ENCODE data around the gene OR11H6. TPM values are rescaled to one million over a fixed set of nuclear protein-coding genes. Genes with fewer than 3 reads are reported as not detected.
"Not testable (repeated sequence)": the region's sequence is repeated elsewhere in the genome, so short reads cannot be mapped to it uniquely, and the experiment has no call there.

Gene OR11H6
- total RNA-seq, 1 donor from 2014 or later, result not detected

DNA sequence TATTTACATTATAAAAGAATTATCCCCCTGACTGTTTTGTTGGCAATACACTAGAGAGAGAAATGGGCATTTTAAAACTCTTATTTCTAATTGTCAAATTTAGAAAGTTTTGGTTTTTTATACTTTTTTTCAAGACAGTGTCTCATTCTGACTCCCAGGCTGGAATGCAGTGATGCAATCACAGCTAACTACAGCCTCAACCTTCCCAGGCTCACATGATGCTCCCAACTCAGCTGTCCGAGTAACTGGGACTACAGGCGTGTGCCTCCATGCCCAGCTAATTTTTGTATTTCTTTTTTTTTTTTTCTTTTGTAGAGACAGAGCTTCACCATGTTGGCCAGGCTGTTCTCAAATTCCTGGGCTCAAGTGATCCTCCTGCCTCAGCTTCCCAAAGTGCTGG is 8.3 kb upstream of the OR11H6 start:
- Histone ChIP-seq H3K27ac (no peak overlapping the region), H3K27me3 (ENCODE audit: low read depth) (no peaks in the 10 kb centered on the region), H3K4me1 (no peaks in the 10 kb centered on the region), H3K9me3 (no peaks in the 10 kb centered on the region), H3K36me3 (no peaks in the 10 kb centered on the region), H3K4me3 (no peak overlapping the region)
- DNase-seq (no peak), ATAC-seq (no peak)
- intact Hi-C loops (cut with DNase I), result no loop called here
- TF ChIP-seq, protein P1, sequence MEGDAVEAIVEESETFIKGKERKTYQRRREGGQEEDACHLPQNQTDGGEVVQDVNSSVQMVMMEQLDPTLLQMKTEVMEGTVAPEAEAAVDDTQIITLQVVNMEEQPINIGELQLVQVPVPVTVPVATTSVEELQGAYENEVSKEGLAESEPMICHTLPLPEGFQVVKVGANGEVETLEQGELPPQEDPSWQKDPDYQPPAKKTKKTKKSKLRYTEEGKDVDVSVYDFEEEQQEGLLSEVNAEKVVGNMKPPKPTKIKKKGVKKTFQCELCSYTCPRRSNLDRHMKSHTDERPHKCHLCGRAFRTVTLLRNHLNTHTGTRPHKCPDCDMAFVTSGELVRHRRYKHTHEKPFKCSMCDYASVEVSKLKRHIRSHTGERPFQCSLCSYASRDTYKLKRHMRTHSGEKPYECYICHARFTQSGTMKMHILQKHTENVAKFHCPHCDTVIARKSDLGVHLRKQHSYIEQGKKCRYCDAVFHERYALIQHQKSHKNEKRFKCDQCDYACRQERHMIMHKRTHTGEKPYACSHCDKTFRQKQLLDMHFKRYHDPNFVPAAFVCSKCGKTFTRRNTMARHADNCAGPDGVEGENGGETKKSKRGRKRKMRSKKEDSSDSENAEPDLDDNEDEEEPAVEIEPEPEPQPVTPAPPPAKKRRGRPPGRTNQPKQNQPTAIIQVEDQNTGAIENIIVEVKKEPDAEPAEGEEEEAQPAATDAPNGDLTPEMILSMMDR (IDR thresholded peaks at IDR 0.05), result no peak

DNA sequence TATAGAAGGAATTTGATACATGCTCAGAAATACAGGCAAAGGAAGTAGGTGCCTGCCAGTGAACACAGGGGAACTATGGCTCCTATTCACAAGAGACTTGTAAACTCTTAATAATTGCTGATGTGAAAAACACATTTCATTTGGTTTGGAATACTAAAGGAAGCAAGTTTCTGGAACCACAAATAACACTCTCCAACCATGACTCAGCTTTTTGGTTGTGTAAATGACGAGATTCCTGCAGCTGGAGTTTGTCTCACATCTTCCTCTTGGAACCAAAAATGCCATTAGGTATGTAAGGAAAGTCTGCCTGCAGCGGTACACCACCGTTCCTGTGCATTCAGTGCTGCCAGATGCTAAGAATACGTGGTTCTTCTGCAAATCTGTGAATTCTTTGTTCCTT is 4.5 kb upstream of the OR11H6 start:
- ATAC-seq, result no peak
- no peaks in the 10 kb centered on the region for H3K36me3 ChIP-seq
- DNase-seq, result no peak
- TF ChIP-seq, protein P1 (IDR thresholded peaks at IDR 0.05), result no peak
- no peaks in the 10 kb centered on the region for H3K9me3 ChIP-seq
- H3K27ac ChIP-seq, result no peak overlapping the region
- intact Hi-C loops (cut with DNase I), result no loop called here
- H3K4me1 ChIP-seq, result no peaks in the 10 kb centered on the region
- no peaks in the 10 kb centered on the region for H3K27me3 ChIP-seq (ENCODE audit: low read depth)
- H3K4me3 ChIP-seq, result no peak overlapping the region

- intact Hi-C loops (cut with DNase I), result no loop called here
- no peak for DNase-seq
- no peaks in the 10 kb centered on the region for H3K4me1 ChIP-seq
- H3K27ac ChIP-seq, result no peak within 1 kb of the TSS
- H3K27me3 ChIP-seq (ENCODE audit: low read depth), result no peaks in the 10 kb centered on the region
- no peaks in the 10 kb centered on the region for H3K36me3 ChIP-seq
- no peak within 1 kb of the TSS for H3K4me3 ChIP-seq
- H3K9me3 ChIP-seq, result peaks cover 11% of the 10 kb centered on the region
- no peak for ATAC-seq
- TF ChIP-seq, protein P1 (IDR thresholded peaks at IDR 0.05), result no peak
Measured at GRCh38 chr14:20228681-20229080, 5.2 kb downstream of the OR11H6 start, which contains the start of gene OR11H7. Gene OR11H7, plus strand, starts transcription at chr14:20228981.

GRCh38 chr14:20235415-20235814 is 11.9 kb downstream of the OR11H6 start:
- H3K4me3 ChIP-seq; ATAC-seq; H3K36me3 ChIP-seq; DNase-seq; intact Hi-C loops (cut with DNase I); H3K4me1 ChIP-seq; H3K9me3 ChIP-seq; H3K27me3 ChIP-seq (ENCODE audit: low read depth); H3K27ac ChIP-seq: not testable (repeated sequence)

- Histone ChIP-seq H3K4me3 (no peak overlapping the region), H3K9me3 (no peaks in the 10 kb centered on the region), H3K4me1 (no peaks in the 10 kb centered on the region), H3K27ac (no peak overlapping the region), H3K27me3 (ENCODE audit: low read depth) (no peaks in the 10 kb centered on the region), H3K36me3 (no peaks in the 10 kb centered on the region)
- TF ChIP-seq, protein P1 (IDR thresholded peaks at IDR 0.05), result no peak
- ATAC-seq (no peak), DNase-seq (no peak)
- intact Hi-C loops (cut with DNase I), result no loop called here
Measured at GRCh38 chr14:20247646-20248246, 24.2 kb downstream of the OR11H6 start.

GRCh38 chr14:20262642-20263128 is 39.2 kb downstream of the OR11H6 start:
- Histone ChIP-seq H3K36me3 (no peaks in the 10 kb centered on the region), H3K27ac (no peak overlapping the region), H3K4me3 (no peak overlapping the region), H3K4me1 (no peaks in the 10 kb centered on the region), H3K9me3 (no peaks in the 10 kb centered on the region), H3K27me3 (ENCODE audit: low read depth) (no peaks in the 10 kb centered on the region)
- DNase-seq (no peak), ATAC-seq (no peak)
- TF ChIP-seq, protein P1 (IDR thresholded peaks at IDR 0.05), result no peak
- intact Hi-C loops (cut with DNase I), result no loop called here

GRCh38 chr14:20264361-20264760 is 40.9 kb downstream of the OR11H6 start:
- H3K27ac ChIP-seq; ATAC-seq; H3K36me3 ChIP-seq; H3K4me1 ChIP-seq; H3K9me3 ChIP-seq; DNase-seq; intact Hi-C loops (cut with DNase I); H3K4me3 ChIP-seq; H3K27me3 ChIP-seq (ENCODE audit: low read depth): not testable (repeated sequence)
